MM.1S (cell line): ENCODE data around the gene ELOB.

Experiments used
- DNase-seq: peaks from one replicate; pipeline ENCODE4 v3.0.0-alpha.2; 2015
- H2AFZ ChIP-seq: fragments of 300-600 bp; sonication (generic); 2 replicates; pipeline ENCODE4 v1.6.0; 2016; ENCODE audit warnings: antibody characterized with exemption, low read length
- H3F3A ChIP-seq: fragments of 300-600 bp; sonication (generic); 2 replicates; pipeline ENCODE4 v1.6.1; 2016; ENCODE audit warnings: mild to moderate bottlenecking, antibody characterized with exemption, low read length, moderate library complexity, mixed read lengths; ENCODE audit not compliant: insufficient read depth
- H3K27ac ChIP-seq: fragments of 300-600 bp; sonication (generic); 2 replicates; pipeline ENCODE4 v1.5.1; 2016; ENCODE audit warnings: mild to moderate bottlenecking, low read length
- H3K27me3 ChIP-seq: fragments of 300-600 bp; sonication (generic); replicated peaks from 2 replicates; pipeline ENCODE4 v1.6.0; 2016; ENCODE audit warnings: low read length; ENCODE audit not compliant: insufficient read depth
- H3K36me3 ChIP-seq: fragments of 300-600 bp; sonication (generic); replicated peaks from 2 replicates; pipeline ENCODE4 v1.6.1; 2016; ENCODE audit warnings: mild to moderate bottlenecking, low read length, mixed read lengths; ENCODE audit not compliant: insufficient read depth
- H3K4me1 ChIP-seq: fragments of 300-600 bp; sonication (generic); 2 replicates; pipeline ENCODE4 v1.6.1; 2016; ENCODE audit warnings: low read length, mixed read lengths
- H3K4me2 ChIP-seq: fragments of 300-600 bp; sonication (generic); 2 replicates; pipeline ENCODE4 v1.6.0; 2016; ENCODE audit warnings: low read depth, low read length
- H3K4me3 ChIP-seq: fragments of 300-600 bp; sonication (generic); 2 replicates; pipeline ENCODE4 v1.5.1; 2016; ENCODE audit warnings: low read length, mixed read lengths
- H3K79me2 ChIP-seq: fragments of 300-600 bp; sonication (generic); 2 replicates; pipeline ENCODE4 v1.6.1; 2016; ENCODE audit warnings: mixed run types, low read length, mixed read lengths
- H3K9ac ChIP-seq: fragments of 300-600 bp; sonication (generic); 2 replicates; pipeline ENCODE4 v1.6.1; 2016; ENCODE audit warnings: low read length, mixed read lengths
- H3K9me2 ChIP-seq: fragments of 300-600 bp; sonication (generic); replicated peaks from 2 replicates; pipeline ENCODE4 v1.6.1; 2016; ENCODE audit warnings: mild to moderate bottlenecking, low read length, mixed read lengths; ENCODE audit not compliant: insufficient read depth
- H3K9me3 ChIP-seq: fragments of 300-600 bp; sonication (generic); replicated peaks from 2 replicates; pipeline ENCODE4 v1.6.1; 2016; ENCODE audit warnings: mild to moderate bottlenecking, low read length, mixed read lengths; ENCODE audit not compliant: insufficient read depth
- H4K20me1 ChIP-seq: fragments of 300-600 bp; sonication (generic); 2 replicates; pipeline ENCODE4 v1.6.1; 2016; ENCODE audit warnings: mild to moderate bottlenecking, low read length, moderate library complexity, mixed read lengths; ENCODE audit not compliant: insufficient read depth
- EZH2 ChIP-seq: fragments of 300-600 bp; sonication (generic); optimal IDR thresholded peaks from 2 replicates; pipeline ENCODE3; 2017; ENCODE audit warnings: low read depth, mild to moderate bottlenecking, antibody characterized with exemption, low read length, mixed read lengths
- EZH2phosphoT487 ChIP-seq: fragments of 300-600 bp; sonication (generic); IDR thresholded peaks from 2 replicates; pipeline ENCODE4 v1.6.1; 2018; ENCODE audit warnings: antibody characterized with exemption, low read length
- TF ChIP-seq, protein P1 (sequence below): fragments of 300-600 bp; sonication (generic); IDR thresholded peaks from 2 replicates; pipeline ENCODE4 v1.5.1; 2016; ENCODE audit warnings: antibody characterized with exemption, low read length, mixed read lengths

The ELOB gene

GRCh38 chr16:2813771-2814221, 36.7 kb upstream of the ELOB start:
- Histone ChIP-seq H3K9me3 (no peaks in the 10 kb centered on the region), H3F3A (no peaks in the 10 kb centered on the region), H3K4me2 (no peak overlapping the region), H2AFZ (no peak overlapping the region), H3K4me3 (no peak overlapping the region), H3K27ac (no peak overlapping the region), H3K9ac (no peak overlapping the region), H4K20me1 (no peaks in the 10 kb centered on the region), H3K79me2 (no peaks in the 10 kb centered on the region), H3K4me1 (no peaks in the 10 kb centered on the region), H3K9me2 (no peaks in the 10 kb centered on the region), H3K27me3 (peaks cover 90% of the 10 kb centered on the region), H3K36me3 (no peaks in the 10 kb centered on the region)
- DNase-seq, result no peak
- TF ChIP-seq, protein P1, sequence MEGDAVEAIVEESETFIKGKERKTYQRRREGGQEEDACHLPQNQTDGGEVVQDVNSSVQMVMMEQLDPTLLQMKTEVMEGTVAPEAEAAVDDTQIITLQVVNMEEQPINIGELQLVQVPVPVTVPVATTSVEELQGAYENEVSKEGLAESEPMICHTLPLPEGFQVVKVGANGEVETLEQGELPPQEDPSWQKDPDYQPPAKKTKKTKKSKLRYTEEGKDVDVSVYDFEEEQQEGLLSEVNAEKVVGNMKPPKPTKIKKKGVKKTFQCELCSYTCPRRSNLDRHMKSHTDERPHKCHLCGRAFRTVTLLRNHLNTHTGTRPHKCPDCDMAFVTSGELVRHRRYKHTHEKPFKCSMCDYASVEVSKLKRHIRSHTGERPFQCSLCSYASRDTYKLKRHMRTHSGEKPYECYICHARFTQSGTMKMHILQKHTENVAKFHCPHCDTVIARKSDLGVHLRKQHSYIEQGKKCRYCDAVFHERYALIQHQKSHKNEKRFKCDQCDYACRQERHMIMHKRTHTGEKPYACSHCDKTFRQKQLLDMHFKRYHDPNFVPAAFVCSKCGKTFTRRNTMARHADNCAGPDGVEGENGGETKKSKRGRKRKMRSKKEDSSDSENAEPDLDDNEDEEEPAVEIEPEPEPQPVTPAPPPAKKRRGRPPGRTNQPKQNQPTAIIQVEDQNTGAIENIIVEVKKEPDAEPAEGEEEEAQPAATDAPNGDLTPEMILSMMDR, result no peak
- TF ChIP-seq EZH2 (no peak), EZH2phosphoT487 (no peak)

DNA sequence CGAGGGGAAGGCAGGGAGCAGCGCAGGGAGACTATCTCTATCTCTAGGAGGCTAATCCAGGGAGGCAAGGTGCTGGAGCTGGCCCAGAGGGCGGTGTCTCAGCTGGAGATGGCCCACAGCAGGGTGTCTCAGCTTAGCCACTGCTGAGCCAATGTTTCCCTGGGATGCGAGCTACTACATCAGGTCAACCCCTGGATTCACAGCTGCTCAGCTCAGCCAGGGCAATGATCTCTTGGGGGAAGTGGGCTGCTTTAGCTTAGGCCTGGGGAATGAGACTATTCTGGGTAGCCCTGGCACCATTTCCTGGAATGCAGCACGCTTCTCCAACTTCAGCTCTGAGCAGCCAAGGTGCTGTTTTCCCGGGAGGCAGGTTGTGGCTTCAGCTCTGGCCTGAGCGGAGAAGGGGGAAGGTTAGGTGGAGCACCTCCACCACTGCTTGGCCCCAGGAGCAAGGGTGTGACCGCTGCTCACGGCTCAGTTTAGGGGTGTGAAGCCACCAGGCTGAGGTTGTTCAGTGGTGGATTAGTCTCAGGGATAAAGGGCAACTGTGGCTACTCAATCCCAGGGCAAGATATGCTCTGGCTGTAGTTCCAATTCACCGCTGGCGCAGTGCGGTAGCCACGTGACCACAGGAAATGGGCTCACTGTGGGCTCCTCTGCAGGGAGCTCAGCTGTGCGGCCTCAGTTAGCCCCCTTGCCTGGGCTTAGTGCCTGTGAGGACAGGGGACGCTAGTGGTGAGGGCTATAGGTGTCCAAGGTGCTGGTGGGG, 34.8 kb upstream of the ELOB start:
- Histone ChIP-seq H3K27me3 (peaks cover 93% of the 10 kb centered on the region), H3F3A (no peaks in the 10 kb centered on the region), H4K20me1 (no peaks in the 10 kb centered on the region), H3K4me3 (no peak overlapping the region), H3K4me1 (no peaks in the 10 kb centered on the region), H2AFZ (no peak overlapping the region), H3K9ac (no peak overlapping the region), H3K27ac (no peak overlapping the region), H3K79me2 (no peaks in the 10 kb centered on the region), H3K9me2 (no peaks in the 10 kb centered on the region), H3K4me2 (no peak overlapping the region), H3K36me3 (no peaks in the 10 kb centered on the region), H3K9me3 (no peaks in the 10 kb centered on the region)
- TF ChIP-seq EZH2, result no peak
- TF ChIP-seq, protein P1, result no peak
- no peak for TF ChIP-seq EZH2phosphoT487
- no peak for DNase-seq

GRCh38 chr16:2810651-2811050, 33.6 kb upstream of the ELOB start:
- TF ChIP-seq EZH2 (no peak), EZH2phosphoT487 (no peak)
- TF ChIP-seq, protein P1, result no peak
- Histone ChIP-seq H3K9ac (no peak overlapping the region), H3K36me3 (no peaks in the 10 kb centered on the region), H3K27ac (no peak overlapping the region), H3K4me2 (no peak overlapping the region), H3K27me3 (peaks cover 94% of the 10 kb centered on the region), H3K79me2 (no peaks in the 10 kb centered on the region), H3K4me3 (no peak overlapping the region), H2AFZ (no peak overlapping the region), H3K4me1 (no peaks in the 10 kb centered on the region), H3K9me2 (no peaks in the 10 kb centered on the region), H4K20me1 (no peaks in the 10 kb centered on the region), H3F3A (no peaks in the 10 kb centered on the region), H3K9me3 (no peaks in the 10 kb centered on the region)
- no peak for DNase-seq
